T-helper 1 cell treated with Interleukin-12 subunit alpha and Interleukin-12 subunit beta and Interleukin-4 antibody, amounts not matched to agents 30 μg/mL and 1 μg/mL, for 36 hours (primary cell): ENCODE measurements around the gene DKK1.

ENCODE experiments used
- H3K27ac Mint-ChIP-seq: one replicate; pipeline ENCODE4 v1.8.0; 2021; ENCODE audit warnings: mild to moderate bottlenecking, mixed read lengths
- H3K27me3 Mint-ChIP-seq: one replicate; pipeline ENCODE4 v1.8.0; 2021; ENCODE audit warnings: low read depth, mixed read lengths
- H3K36me3 Mint-ChIP-seq: one replicate; pipeline ENCODE4 v1.8.0; 2021; ENCODE audit warnings: low read depth, mixed read lengths
- H3K4me1 Mint-ChIP-seq: one replicate; pipeline ENCODE4 v1.8.0; 2021; ENCODE audit warnings: low read depth, mixed read lengths
- H3K4me3 Mint-ChIP-seq: one replicate; pipeline ENCODE4 v1.8.0; 2021; ENCODE audit warnings: mild to moderate bottlenecking, moderate library complexity, mixed read lengths
- H3K9me3 Mint-ChIP-seq: one replicate; pipeline ENCODE4 v1.8.0; 2021; ENCODE audit warnings: mixed read lengths

DKK1 gene, protein sequence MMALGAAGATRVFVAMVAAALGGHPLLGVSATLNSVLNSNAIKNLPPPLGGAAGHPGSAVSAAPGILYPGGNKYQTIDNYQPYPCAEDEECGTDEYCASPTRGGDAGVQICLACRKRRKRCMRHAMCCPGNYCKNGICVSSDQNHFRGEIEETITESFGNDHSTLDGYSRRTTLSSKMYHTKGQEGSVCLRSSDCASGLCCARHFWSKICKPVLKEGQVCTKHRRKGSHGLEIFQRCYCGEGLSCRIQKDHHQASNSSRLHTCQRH

DNA sequence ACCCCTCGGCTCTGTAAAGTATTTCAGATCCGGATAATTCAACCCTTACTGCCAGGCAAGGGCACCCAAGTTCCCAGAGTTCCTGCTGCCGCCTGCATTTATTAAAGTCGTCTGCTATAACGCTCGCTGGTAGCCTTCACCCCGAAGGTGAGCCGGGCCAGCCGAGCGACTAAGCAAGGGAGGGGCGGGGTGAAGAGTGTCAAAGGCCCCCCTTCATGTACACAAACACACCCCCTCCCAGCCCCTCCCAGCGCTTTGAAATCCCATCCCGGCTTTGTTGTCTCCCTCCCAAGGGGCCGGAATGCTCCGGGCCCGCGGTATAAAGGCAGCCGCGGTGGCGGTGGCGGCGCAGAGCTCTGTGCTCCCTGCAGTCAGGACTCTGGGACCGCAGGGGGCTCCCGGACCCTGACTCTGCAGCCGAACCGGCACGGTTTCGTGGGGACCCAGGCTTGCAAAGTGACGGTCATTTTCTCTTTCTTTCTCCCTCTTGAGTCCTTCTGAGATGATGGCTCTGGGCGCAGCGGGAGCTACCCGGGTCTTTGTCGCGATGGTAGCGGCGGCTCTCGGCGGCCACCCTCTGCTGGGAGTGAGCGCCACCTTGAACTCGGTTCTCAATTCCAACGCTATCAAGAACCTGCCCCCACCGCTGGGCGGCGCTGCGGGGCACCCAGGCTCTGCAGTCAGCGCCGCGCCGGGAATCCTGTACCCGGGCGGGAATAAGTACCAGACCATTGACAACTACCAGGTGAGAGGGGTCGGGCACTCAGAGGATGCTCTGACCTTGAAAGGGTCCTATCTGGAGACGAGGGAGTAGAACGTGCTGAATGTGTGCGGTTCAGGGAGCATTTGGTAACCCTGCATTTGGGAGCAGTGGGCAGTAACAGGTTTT, at the start of gene DKK1:
Gene DKK1 (plus strand): TSS at position 349 of the 889 bp plus-strand sequence. CDS start 154 bp downstream, at position 503.
- no peaks in the 10 kb centered on the region for H3K36me3 Mint-ChIP-seq
- no peak within 1 kb of the TSS for H3K27ac Mint-ChIP-seq
- H3K4me1 Mint-ChIP-seq: peaks cover 9% of the 10 kb centered on the region
- no peak within 1 kb of the TSS for H3K4me3 Mint-ChIP-seq
- no peaks in the 10 kb centered on the region for H3K9me3 Mint-ChIP-seq
- peaks cover 59% of the 10 kb centered on the region for H3K27me3 Mint-ChIP-seq

DNA sequence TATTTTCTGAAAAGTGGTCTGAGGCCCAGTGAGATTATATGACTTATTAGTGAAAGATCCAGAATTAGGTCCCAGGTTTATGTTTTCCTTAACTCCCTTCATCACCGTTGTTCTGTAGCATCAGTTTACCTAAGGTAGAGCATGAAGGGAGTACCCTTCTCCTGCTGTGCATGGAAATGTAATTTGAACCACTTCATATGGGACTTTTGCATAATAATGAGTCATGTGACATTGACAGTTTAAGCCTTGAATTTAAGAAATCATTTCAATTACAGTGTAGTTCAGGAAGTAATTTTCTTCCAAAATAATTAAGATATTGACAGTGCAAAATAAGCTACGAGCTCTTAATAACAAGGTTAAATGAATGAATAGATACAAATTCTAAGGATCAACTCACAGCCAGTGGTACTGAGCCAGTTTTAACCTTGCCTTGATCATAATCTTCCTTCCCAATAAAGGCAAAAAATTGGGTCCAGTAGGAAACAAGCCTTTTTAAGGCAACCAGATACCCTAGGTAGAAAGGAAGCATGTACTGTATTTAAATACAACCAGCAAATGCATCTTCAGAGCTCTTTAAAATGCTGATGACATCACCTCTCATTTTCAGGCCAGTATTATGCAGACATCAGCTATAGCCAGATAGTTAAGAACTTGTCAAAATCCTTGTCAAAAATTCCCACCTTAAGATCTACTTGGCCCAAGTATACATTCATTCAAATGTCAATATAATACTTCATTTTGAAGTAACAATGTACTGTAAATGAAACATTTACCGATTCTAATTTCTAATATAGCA, 48.8 kb upstream of the DKK1 start:
- no peak overlapping the region for H3K4me3 Mint-ChIP-seq
- no peaks in the 10 kb centered on the region for H3K4me1 Mint-ChIP-seq
- H3K27ac Mint-ChIP-seq: no peak overlapping the region
- no peaks in the 10 kb centered on the region for H3K27me3 Mint-ChIP-seq
- no peaks in the 10 kb centered on the region for H3K9me3 Mint-ChIP-seq
- no peaks in the 10 kb centered on the region for H3K36me3 Mint-ChIP-seq

DNA sequence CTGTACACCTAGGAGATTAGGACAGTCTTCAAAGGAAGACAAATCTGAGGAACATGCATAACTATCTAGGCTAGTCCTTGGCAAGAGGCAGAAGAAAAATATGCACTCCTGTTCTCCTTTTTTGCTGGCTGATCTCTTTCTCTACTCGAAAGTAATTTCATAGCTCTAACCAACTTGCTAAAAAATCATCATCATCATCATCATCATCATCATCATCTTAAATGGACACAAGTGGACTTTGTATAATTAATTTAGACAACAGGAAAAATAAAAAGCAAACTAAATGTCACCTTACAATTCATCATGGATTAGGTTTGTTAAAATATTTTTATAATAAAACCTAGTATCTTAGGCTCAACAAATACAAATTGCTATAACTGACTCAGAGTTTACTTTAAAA, 47.2 kb upstream of the DKK1 start:
- H3K27ac Mint-ChIP-seq: no peak overlapping the region
- H3K9me3 Mint-ChIP-seq: no peaks in the 10 kb centered on the region
- H3K4me1 Mint-ChIP-seq: no peaks in the 10 kb centered on the region
- H3K36me3 Mint-ChIP-seq: no peaks in the 10 kb centered on the region
- no peak overlapping the region for H3K4me3 Mint-ChIP-seq
- no peaks in the 10 kb centered on the region for H3K27me3 Mint-ChIP-seq

DNA sequence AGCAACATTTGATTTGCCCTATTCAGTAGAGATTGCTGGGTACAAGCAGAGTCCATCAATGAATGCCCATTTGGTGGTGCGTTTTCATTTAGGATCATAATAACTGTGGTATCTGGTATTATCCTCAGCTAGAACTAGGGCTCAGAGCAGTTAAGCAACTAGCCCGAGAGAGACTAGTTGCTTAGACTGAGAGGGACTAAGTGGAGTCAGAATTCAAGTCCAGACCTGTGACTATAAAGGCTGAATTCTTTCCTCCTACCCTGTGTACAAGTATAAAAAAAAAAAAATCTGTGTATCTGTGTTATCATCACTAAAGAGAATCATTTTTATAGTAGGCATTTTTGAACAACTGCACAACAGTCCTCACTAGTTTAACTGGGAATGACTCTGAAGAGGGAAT, 45.3 kb upstream of the DKK1 start:
- Mint-ChIP-seq H3K27ac (no peak overlapping the region), H3K4me1 (no peaks in the 10 kb centered on the region), H3K36me3 (no peaks in the 10 kb centered on the region), H3K9me3 (no peaks in the 10 kb centered on the region), H3K4me3 (no peak overlapping the region), H3K27me3 (no peaks in the 10 kb centered on the region)

DNA sequence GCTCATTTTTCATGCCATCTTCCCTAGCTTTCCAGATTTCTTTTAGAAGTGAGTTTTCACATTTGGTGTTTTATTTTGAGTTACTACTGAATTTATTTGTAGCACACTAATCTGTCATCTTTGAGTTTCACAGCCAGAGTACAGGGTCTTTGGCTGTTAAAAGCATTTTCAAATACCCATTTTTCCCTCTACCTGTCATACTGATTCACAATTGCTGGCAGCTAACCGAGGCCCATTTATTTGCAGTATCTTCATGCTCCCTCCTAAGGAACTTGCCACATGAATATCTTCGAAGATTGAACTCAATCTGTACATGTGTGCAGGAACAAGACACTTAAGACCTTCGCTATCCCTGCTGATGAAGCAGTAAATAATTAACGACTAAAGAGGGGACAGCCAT, 44.8 kb upstream of the DKK1 start:
- Mint-ChIP-seq H3K27ac (no peak overlapping the region), H3K36me3 (no peaks in the 10 kb centered on the region), H3K27me3 (no peaks in the 10 kb centered on the region), H3K4me1 (no peaks in the 10 kb centered on the region), H3K4me3 (no peak overlapping the region), H3K9me3 (no peaks in the 10 kb centered on the region)

DNA sequence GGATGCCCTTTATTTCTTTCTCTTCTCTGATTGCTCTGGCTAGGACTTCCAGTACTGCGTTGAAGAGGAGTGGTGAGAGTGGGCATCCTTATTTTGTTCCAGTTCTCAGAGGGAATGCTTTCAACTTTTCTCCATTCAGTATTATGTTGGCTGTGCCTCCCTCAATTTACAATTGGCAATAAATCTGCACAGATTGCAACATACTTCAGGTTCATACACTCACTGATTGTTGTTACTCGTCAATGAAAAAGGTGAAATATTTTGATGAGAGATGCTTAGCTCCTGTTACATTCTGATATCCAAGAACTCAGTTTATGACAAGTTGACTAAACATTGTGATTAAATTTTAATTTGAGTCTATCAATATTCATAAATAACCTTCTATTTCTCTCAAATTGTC, 37.9 kb upstream of the DKK1 start:
- no peak overlapping the region for H3K27ac Mint-ChIP-seq
- H3K4me1 Mint-ChIP-seq: no peaks in the 10 kb centered on the region
- no peaks in the 10 kb centered on the region for H3K9me3 Mint-ChIP-seq
- H3K36me3 Mint-ChIP-seq: no peaks in the 10 kb centered on the region
- no peaks in the 10 kb centered on the region for H3K27me3 Mint-ChIP-seq
- H3K4me3 Mint-ChIP-seq: no peak overlapping the region

DNA sequence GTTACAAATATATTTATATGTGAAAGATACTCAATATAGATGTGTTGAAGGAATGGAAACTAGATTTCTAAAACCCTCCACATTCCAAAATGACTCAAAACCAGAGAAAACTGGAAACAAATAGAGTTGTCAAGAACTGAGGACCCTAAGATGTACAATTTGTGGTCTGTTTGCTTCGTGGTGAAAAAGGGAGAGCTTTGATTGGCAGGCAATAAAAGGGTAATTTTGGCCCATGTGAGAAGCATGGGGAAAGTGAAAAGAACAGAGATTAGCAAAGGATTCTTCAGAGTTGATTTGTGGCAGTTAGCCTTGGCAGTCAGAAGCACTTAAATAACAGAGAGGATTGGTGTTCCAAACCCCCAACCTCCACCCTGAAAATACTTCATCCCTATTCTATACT, 37.1 kb upstream of the DKK1 start:
- Mint-ChIP-seq H3K36me3 (no peaks in the 10 kb centered on the region), H3K27ac (no peak overlapping the region), H3K9me3 (no peaks in the 10 kb centered on the region), H3K4me1 (no peaks in the 10 kb centered on the region), H3K4me3 (no peak overlapping the region), H3K27me3 (no peaks in the 10 kb centered on the region)

DNA sequence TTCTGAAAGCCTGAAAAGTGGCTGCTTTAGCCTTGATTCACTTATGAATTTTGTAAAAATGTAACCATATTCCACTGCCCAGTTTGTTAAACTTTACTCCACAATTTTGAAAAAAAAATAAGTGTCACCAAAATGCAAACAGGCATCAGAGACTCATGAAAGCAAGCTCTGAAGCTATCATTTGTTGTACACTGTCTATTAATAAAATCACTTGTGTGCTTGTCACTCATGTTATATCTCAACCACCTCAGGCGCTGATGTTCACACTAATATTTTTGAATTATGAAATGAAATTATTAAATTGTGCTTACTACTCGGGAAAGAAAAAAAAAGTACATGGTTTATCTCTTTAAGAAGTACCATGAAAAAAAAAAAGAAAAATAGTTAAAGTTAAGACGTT, 34.5 kb upstream of the DKK1 start:
- no peak overlapping the region for H3K4me3 Mint-ChIP-seq
- no peaks in the 10 kb centered on the region for H3K36me3 Mint-ChIP-seq
- H3K27ac Mint-ChIP-seq: no peak overlapping the region
- no peaks in the 10 kb centered on the region for H3K4me1 Mint-ChIP-seq
- no peaks in the 10 kb centered on the region for H3K27me3 Mint-ChIP-seq
- no peaks in the 10 kb centered on the region for H3K9me3 Mint-ChIP-seq

DNA sequence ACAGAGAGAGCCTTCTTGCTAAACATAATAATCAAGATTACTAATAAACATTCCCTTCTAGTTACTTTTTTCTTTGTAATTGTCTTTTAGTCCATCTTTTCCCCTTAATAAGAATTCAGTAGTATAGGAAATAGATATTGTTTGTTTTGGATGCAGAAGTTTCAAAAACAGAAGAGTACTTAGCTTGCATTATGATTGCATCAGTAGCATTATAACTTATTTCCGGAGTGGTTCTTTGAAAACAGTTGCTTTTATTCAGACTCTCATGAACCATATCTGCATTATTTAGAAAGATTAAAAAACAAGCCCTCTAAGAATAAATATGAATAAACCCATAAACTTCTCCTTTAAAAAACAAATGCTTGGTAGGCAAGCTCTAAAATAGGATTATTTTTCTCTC, 34.0 kb upstream of the DKK1 start:
- no peak overlapping the region for H3K27ac Mint-ChIP-seq
- no peaks in the 10 kb centered on the region for H3K27me3 Mint-ChIP-seq
- H3K9me3 Mint-ChIP-seq: no peaks in the 10 kb centered on the region
- no peaks in the 10 kb centered on the region for H3K36me3 Mint-ChIP-seq
- no peak overlapping the region for H3K4me3 Mint-ChIP-seq
- no peaks in the 10 kb centered on the region for H3K4me1 Mint-ChIP-seq

DNA sequence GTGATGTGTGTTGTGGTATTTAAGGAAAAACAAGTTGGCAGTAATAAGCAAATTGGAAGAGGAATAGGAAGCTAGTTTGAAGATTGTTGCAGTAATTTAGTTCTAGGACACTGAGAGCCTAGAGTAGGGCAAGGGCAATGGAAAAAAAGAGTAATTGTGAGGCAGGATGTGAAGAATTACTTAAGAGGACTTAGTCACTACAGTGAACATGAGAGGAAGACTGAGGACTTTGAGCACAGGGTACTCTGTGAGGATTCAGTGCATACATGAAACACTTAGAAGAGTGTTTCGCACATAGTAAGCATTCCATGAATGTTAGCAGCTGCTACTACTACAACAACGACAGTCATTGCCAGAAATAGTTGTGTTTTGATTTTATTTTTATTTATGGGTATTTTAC, 30.9 kb upstream of the DKK1 start:
- Mint-ChIP-seq H3K4me3 (no peak overlapping the region), H3K9me3 (no peaks in the 10 kb centered on the region), H3K36me3 (no peaks in the 10 kb centered on the region), H3K27me3 (no peaks in the 10 kb centered on the region), H3K27ac (no peak overlapping the region), H3K4me1 (no peaks in the 10 kb centered on the region)

DNA sequence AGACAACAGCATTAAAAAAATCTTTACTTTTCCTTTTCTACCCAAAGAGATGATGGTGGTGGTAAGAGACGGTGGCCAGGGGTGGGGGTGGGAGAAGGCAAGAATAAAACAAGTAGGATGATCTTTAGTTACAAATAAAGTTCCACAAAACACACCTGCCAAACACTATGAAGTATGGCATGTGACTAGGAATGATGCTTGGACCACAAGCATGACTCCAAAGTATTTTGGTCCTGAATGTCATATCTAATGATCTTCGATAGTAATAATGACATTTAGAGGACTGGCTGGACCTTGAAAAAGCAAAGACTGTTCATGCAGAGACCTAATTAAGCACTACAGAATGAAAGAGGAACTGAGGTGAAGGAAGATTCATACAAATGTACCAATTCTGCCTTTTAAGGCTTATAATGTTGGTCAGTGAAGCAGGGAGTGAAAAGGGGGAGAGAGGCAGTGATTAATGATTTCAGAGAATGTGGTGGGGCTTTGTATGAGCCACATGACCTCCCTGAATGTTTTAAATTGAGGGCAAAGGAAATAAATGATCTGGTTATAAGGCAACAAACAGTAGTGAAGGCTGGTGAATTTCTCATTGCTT, 29.6 kb upstream of the DKK1 start:
- Mint-ChIP-seq H3K27me3 (no peaks in the 10 kb centered on the region), H3K4me1 (no peaks in the 10 kb centered on the region), H3K27ac (no peak overlapping the region), H3K4me3 (no peak overlapping the region), H3K9me3 (no peaks in the 10 kb centered on the region), H3K36me3 (no peaks in the 10 kb centered on the region)

DNA sequence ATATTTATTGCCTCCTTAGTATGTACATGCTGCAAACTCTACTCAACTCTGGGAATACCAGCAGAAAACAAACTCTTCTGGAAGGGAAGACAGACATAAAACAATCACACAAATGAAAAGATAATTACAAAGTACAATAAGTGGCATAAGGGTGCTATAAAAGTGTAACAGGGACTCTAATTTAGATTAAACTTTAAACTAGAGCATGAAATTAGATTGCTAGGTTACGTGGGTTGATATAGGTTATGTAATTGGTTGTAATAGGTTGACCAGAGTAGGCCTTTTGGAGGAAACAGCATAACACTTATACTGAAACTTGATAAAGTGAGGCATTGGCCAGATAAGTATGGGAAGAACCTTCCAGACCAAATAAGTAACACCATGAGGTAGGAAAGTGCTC, 26.2 kb upstream of the DKK1 start:
- Mint-ChIP-seq H3K9me3 (no peaks in the 10 kb centered on the region), H3K27ac (no peak overlapping the region), H3K4me1 (no peaks in the 10 kb centered on the region), H3K27me3 (no peaks in the 10 kb centered on the region), H3K36me3 (no peaks in the 10 kb centered on the region), H3K4me3 (no peak overlapping the region)

DNA sequence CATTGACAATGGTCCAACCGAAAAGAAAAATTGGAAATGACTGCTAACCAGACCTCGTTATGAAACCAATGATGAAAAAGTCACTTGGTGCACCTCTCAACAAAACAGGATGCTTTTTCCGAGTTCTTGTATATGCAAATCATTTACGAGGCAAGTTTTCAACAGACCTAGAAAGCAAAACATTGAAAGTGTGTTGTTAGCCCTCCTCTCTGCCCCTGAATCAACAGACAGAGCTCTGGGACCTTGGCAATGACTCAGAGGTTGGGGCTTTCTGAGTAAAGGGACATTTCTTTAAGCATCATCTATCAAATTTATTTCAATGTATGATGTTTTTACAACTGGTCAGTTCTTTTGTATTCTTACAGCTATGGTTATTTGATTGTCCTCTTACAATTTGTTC, 16.3 kb upstream of the DKK1 start:
- no peak overlapping the region for H3K4me3 Mint-ChIP-seq
- H3K36me3 Mint-ChIP-seq: no peaks in the 10 kb centered on the region
- no peaks in the 10 kb centered on the region for H3K27me3 Mint-ChIP-seq
- no peak overlapping the region for H3K27ac Mint-ChIP-seq
- H3K4me1 Mint-ChIP-seq: no peaks in the 10 kb centered on the region
- H3K9me3 Mint-ChIP-seq: no peaks in the 10 kb centered on the region

DNA sequence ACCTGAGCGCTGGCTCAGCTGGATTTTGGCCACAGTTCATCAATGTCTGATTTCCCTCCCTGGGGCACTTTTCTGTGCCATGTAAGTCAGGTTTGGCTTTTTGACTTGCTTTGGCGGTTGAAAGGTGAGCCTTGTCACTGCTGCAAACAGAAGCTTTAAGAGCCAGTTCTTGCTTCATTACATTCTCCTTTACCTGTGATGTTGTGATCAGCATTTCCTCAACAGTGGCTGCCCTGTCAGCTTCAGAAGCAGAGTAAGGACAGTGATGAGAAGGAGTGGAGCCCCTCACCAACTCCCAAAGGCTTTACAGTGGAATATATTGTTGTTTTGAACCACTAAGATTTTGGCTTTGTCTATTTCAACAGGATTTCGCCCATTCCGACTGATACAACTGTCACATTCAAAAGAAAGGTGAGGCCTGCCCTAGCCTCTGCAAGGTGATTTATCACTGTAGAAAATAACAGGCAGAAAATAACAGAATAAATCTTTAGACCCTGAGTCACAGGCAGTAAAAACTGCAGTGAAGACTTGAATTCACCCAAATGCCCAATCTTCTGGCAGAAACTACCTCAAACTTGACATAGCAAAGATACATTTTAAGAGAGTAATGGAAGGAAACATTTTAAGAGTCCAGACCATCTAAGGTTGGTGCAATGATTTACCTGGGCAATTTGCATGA, 13.3 kb upstream of the DKK1 start:
- no peaks in the 10 kb centered on the region for H3K27me3 Mint-ChIP-seq
- no peaks in the 10 kb centered on the region for H3K36me3 Mint-ChIP-seq
- no peak overlapping the region for H3K4me3 Mint-ChIP-seq
- no peak overlapping the region for H3K27ac Mint-ChIP-seq
- no peaks in the 10 kb centered on the region for H3K9me3 Mint-ChIP-seq
- H3K4me1 Mint-ChIP-seq: no peaks in the 10 kb centered on the region
